MM.1S (cell line): Measurements from ENCODE around the gene ANTXRL.

Source experiments
- CTCF ChIP-seq: fragments of 300-600 bp; sonication (generic); IDR thresholded peaks from 2 replicates; pipeline ENCODE4 v1.5.1; 2016; ENCODE audit warnings: antibody characterized with exemption, low read length, mixed read lengths
- EZH2 ChIP-seq: fragments of 300-600 bp; sonication (generic); optimal IDR thresholded peaks from 2 replicates; pipeline ENCODE3; 2017; ENCODE audit warnings: low read depth, mild to moderate bottlenecking, antibody characterized with exemption, low read length, mixed read lengths

- no peak for TF ChIP-seq EZH2
- no peak for TF ChIP-seq CTCF
Measured at GRCh38 chr10:46312953-46313352, 26.2 kb downstream of the ANTXRL start.
